K562 (cell line): ENCODE results near the gene ERCC1. TPM values are rescaled to one million over a fixed set of nuclear protein-coding genes. Genes with fewer than 3 reads are reported as not detected.

Experiments
- BRD9 ChIP-seq: fragments of 450-650 bp; IDR thresholded peaks from 2 replicates; pipeline ENCODE4 v1.6.1; 2018; ENCODE audit warnings: low read depth; ENCODE audit not compliant: partially characterized antibody
- DDX20 ChIP-seq: fragments of 450-650 bp; IDR thresholded peaks from 2 replicates; pipeline ENCODE4 v1.6.1; 2016; ENCODE audit warnings: missing genetic modification characterization, low read depth, mild to moderate bottlenecking, missing compliant biosample characterization, moderate library complexity
- FOXA1 ChIP-seq: fragments of 450-650 bp; IDR thresholded peaks from 2 replicates; pipeline ENCODE4 v1.6.1; 2016; ENCODE audit warnings: mild to moderate bottlenecking, borderline replicate concordance
- KLF16 ChIP-seq: IDR thresholded peaks from 2 replicates; pipeline ENCODE4 v1.6.1; 2016; ENCODE audit warnings: antibody characterized with exemption
- MAZ ChIP-seq, 2 experiments: fragments of 450-650 bp in 1 of 2; sonication (generic) in 1 of 2; formaldehyde crosslinking; IDR thresholded peaks in 1 of 2; conservative IDR thresholded peaks in 1 of 2; 2 replicates each; pipeline versions ENCODE4 v1.4.0 to v1.5.0; 2020; ENCODE audit warnings: mild to moderate bottlenecking in 1 of 2, missing genetic modification reagents in 1 of 2
- NBN ChIP-seq: fragments of 450-650 bp; IDR thresholded peaks from 2 replicates; pipeline ENCODE4 v1.6.1; 2016; ENCODE audit warnings: low read depth, mild to moderate bottlenecking
- PML ChIP-seq: IDR thresholded peaks from 2 replicates; pipeline ENCODE4 v1.6.1; 2012; ENCODE audit warnings: low read length, inconsistent platforms
- POLR2A ChIP-seq: fragments of 450-650 bp; conservative IDR thresholded peaks from 2 replicates; pipeline ENCODE4 v1.6.1; 2016
- POLR2AphosphoS5 ChIP-seq: IDR thresholded peaks from 2 replicates; pipeline ENCODE4 v1.6.1; 2011; ENCODE audit warnings: mild to moderate bottlenecking, low read depth, low read length, moderate library complexity; ENCODE audit not compliant: control insufficient read depth, insufficient read depth
- PTTG1 ChIP-seq: fragments of 450-650 bp; IDR thresholded peaks from 2 replicates; pipeline ENCODE4 v1.6.1; 2016; ENCODE audit warnings: low read depth, mild to moderate bottlenecking, missing genetic modification characterization, missing compliant biosample characterization
- SAP30 ChIP-seq: fragments of 200-600 bp; sonication (generic); IDR thresholded peaks from 2 replicates; pipeline ENCODE4 v1.6.1; 2012; ENCODE audit warnings: borderline replicate concordance, low read depth, mild to moderate bottlenecking, moderate library complexity, low read length, control low read depth, inconsistent platforms; ENCODE audit not compliant: insufficient read depth, poor library complexity, severe bottlenecking
- SIN3A ChIP-seq, 2 experiments: fragments of 150-350 bp in 1 of 2; IDR thresholded peaks; 2 replicates each; pipeline ENCODE4 v1.6.1; 2011 to 2016; ENCODE audit warnings: borderline replicate concordance in 2 of 2, low read depth in 2 of 2, low read length in 2 of 2, mild to moderate bottlenecking in 2 of 2, moderate library complexity in 2 of 2; ENCODE audit not compliant: control insufficient read depth in 1 of 2
- SNRNP70 ChIP-seq: fragments of 200-400 bp; formaldehyde crosslinking; optimal IDR thresholded peaks from 2 replicates; pipeline ENCODE3; 2017; ENCODE audit warnings: low read depth, low read length
- TAF7 ChIP-seq: fragments of 450-650 bp; IDR thresholded peaks from 2 replicates; pipeline ENCODE4 v1.6.1; 2016; ENCODE audit warnings: missing genetic modification characterization, missing compliant biosample characterization
- ZZZ3 ChIP-seq: fragments of 450-650 bp; IDR thresholded peaks from 2 replicates; pipeline ENCODE4 v1.6.1; 2016; ENCODE audit warnings: antibody characterized with exemption, mild to moderate bottlenecking, moderate library complexity
- polyA plus RNA-seq, 8 experiments: library from polyadenylated mRNA; depleted of rRNA in 4 of 8; stranded (reverse) in 5 of 8; unstranded in 3 of 8; fragments of >200 nt; fragmentation: Nextera tagmentation in 2 of 8; fragmentation: Illumina TruSeq in 1 of 8; extraction: Ambion mirVana in 2 of 8; extraction: Trizol in 1 of 8; gene quantifications; 2 replicates each; pipeline versions ENCODE4 v1.2.1 to v1.2.3, GENCODE V29; 2011 to 2014; ENCODE audit warnings: inconsistent platforms in 1 of 8, missing spikeins in 1 of 8
- total RNA-seq, 7 experiments: library from RNA; depleted of rRNA in 6 of 7; stranded (reverse); fragments of >200 nt in 6 of 7; fragmentation: Illumina TruSeq in 2 of 7; extraction: Trizol in 2 of 7; gene quantifications; 2 replicates each; pipeline versions ENCODE4 v1.2.1 to v1.2.3, GENCODE V29; 2011 to 2021; ENCODE audit warnings: low replicate concordance in 1 of 7
- TF ChIP-seq, protein P1 (sequence below), 2 experiments: fragments of 450-650 bp in 1 of 2; IDR thresholded peaks; 2 replicates each; pipeline ENCODE4 v1.6.1; 2011 to 2017; ENCODE audit warnings: low read depth in 2 of 2, antibody characterized with exemption in 1 of 2, borderline replicate concordance in 1 of 2, low read length in 1 of 2, mild to moderate bottlenecking in 1 of 2, mixed read lengths in 1 of 2; ENCODE audit not compliant: control insufficient read depth in 1 of 2
- TF ChIP-seq, protein P2 (sequence below): sonication (generic); formaldehyde crosslinking; IDR thresholded peaks from 2 replicates; pipeline ENCODE4 v1.8.0; 2023; ENCODE audit warnings: mild to moderate bottlenecking, missing genetic modification reagents
- TF ChIP-seq, protein P3 (sequence below): sonication (generic); formaldehyde crosslinking; IDR thresholded peaks from 2 replicates; pipeline ENCODE4 v1.8.0; 2022; ENCODE audit warnings: mild to moderate bottlenecking, missing genetic modification reagents

Gene ERCC1
- total and polyA plus RNA-seq, 9 of the 15 experiments (the other 6 are each of a cell fraction or from before 2014, with no cell fraction given) = 9.3 to 92.6 (median 60.0) TPM

DNA sequence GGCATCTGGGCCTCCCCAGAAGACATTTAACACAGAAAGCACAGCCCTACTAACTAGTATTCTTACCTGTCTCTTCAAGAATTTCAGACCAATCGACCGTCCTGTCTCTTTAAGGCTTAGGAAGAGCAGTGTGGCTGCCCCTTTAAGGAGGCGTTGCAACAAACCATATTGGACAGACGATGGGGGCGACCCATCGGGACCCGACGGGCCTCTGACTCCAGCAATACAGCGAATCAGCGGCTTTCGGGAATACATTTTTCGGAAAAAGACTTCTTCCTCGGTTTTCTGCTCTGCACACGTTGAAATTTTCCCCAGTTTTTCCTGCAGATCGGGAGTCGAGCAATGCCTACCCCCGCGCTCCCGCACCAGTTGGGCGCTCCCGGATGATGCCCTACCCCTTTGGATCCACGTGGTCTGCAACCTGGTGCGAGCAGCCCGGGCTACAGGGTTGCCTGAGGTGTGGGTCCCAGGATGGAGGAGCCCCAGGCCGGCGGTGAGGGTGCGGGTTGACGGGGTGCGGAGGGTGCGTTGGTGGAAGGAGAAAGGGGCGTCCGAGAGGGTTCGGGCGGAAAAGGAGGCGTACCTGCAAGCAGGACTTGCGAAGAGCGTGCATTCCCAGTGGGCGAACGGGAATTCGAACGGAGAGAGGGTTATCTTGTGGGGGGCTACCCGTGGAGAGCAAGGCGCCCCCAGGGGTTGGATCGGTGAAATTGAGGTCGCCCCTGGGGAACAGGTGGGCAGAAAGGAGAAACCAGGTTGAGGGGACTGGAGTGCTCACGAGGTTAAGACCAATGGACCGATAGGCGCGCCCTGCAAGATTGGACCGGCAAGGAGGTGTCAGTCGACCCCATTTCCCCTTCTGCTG lies 17.3 kb downstream of the ERCC1 start, which contains the start of gene POLR1G (continued):
- TF ChIP-seq KLF16 = 0 out of 2 replicates have a peak, but pooled peaks have one; percentile 4
- TF ChIP-seq NBN = peak; percentile 59
- no peak for TF ChIP-seq FOXA1
- TF ChIP-seq MAZ (CRISPR knock-in tag; conservative IDR thresholded peaks at IDR 0.05 in 1 of 2, IDR thresholded peaks at IDR 0.05 in 1 of 2) = peak; percentile 39 to 52; a peak in 3 of 4 replicates
- TF ChIP-seq POLR2AphosphoS5 = peak; percentile 57; the same call in 1 of the 2 replicates
- TF ChIP-seq DDX20 = no peak
- TF ChIP-seq, protein P1, sequence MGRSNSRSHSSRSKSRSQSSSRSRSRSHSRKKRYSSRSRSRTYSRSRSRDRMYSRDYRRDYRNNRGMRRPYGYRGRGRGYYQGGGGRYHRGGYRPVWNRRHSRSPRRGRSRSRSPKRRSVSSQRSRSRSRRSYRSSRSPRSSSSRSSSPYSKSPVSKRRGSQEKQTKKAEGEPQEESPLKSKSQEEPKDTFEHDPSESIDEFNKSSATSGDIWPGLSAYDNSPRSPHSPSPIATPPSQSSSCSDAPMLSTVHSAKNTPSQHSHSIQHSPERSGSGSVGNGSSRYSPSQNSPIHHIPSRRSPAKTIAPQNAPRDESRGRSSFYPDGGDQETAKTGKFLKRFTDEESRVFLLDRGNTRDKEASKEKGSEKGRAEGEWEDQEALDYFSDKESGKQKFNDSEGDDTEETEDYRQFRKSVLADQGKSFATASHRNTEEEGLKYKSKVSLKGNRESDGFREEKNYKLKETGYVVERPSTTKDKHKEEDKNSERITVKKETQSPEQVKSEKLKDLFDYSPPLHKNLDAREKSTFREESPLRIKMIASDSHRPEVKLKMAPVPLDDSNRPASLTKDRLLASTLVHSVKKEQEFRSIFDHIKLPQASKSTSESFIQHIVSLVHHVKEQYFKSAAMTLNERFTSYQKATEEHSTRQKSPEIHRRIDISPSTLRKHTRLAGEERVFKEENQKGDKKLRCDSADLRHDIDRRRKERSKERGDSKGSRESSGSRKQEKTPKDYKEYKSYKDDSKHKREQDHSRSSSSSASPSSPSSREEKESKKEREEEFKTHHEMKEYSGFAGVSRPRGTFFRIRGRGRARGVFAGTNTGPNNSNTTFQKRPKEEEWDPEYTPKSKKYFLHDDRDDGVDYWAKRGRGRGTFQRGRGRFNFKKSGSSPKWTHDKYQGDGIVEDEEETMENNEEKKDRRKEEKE (IDR thresholded peaks at IDR 0.05; ENCODE audit: borderline replicate concordance in 1 of 2, control insufficient read depth in 1 of 2, low read depth in 2 of 2, low read length in 1 of 2) = peak in 1 of 2 experiments; percentile 99; a peak in 2 of 4 replicates
- TF ChIP-seq ZZZ3 = no peak
- peak; percentile 55 for TF ChIP-seq PML
- TF ChIP-seq, protein P2, sequence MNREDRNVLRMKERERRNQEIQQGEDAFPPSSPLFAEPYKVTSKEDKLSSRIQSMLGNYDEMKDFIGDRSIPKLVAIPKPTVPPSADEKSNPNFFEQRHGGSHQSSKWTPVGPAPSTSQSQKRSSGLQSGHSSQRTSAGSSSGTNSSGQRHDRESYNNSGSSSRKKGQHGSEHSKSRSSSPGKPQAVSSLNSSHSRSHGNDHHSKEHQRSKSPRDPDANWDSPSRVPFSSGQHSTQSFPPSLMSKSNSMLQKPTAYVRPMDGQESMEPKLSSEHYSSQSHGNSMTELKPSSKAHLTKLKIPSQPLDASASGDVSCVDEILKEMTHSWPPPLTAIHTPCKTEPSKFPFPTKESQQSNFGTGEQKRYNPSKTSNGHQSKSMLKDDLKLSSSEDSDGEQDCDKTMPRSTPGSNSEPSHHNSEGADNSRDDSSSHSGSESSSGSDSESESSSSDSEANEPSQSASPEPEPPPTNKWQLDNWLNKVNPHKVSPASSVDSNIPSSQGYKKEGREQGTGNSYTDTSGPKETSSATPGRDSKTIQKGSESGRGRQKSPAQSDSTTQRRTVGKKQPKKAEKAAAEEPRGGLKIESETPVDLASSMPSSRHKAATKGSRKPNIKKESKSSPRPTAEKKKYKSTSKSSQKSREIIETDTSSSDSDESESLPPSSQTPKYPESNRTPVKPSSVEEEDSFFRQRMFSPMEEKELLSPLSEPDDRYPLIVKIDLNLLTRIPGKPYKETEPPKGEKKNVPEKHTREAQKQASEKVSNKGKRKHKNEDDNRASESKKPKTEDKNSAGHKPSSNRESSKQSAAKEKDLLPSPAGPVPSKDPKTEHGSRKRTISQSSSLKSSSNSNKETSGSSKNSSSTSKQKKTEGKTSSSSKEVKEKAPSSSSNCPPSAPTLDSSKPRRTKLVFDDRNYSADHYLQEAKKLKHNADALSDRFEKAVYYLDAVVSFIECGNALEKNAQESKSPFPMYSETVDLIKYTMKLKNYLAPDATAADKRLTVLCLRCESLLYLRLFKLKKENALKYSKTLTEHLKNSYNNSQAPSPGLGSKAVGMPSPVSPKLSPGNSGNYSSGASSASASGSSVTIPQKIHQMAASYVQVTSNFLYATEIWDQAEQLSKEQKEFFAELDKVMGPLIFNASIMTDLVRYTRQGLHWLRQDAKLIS (CRISPR knock-in tag) = 0 out of 2 replicates have a peak, but pooled peaks have one; percentile 54
- peak; percentile 99 for TF ChIP-seq SIN3A (IDR thresholded peaks at IDR 0.05; ENCODE audit: borderline replicate concordance in 2 of 2, control insufficient read depth in 1 of 2, low read depth in 2 of 2, low read length in 2 of 2)
- TF ChIP-seq SNRNP70 = no peak
- no peak for TF ChIP-seq TAF7 (tag)
- TF ChIP-seq BRD9 = no peak
- no peak for TF ChIP-seq PTTG1 (tag)
- peak; percentile 82 for TF ChIP-seq POLR2A
- TF ChIP-seq, protein P3, sequence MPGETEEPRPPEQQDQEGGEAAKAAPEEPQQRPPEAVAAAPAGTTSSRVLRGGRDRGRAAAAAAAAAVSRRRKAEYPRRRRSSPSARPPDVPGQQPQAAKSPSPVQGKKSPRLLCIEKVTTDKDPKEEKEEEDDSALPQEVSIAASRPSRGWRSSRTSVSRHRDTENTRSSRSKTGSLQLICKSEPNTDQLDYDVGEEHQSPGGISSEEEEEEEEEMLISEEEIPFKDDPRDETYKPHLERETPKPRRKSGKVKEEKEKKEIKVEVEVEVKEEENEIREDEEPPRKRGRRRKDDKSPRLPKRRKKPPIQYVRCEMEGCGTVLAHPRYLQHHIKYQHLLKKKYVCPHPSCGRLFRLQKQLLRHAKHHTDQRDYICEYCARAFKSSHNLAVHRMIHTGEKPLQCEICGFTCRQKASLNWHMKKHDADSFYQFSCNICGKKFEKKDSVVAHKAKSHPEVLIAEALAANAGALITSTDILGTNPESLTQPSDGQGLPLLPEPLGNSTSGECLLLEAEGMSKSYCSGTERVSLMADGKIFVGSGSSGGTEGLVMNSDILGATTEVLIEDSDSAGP (CRISPR knock-in tag) = peak; percentile 99
- TF ChIP-seq SAP30 = peak; percentile 99
